ENCODE measurements around the gene PLEKHO1. TPM values are rescaled to one million over a fixed set of nuclear protein-coding genes. Genes with fewer than 3 reads are reported as not detected.

Gene PLEKHO1
- polyA plus RNA-seq, 1 experiment, result 62.0 TPM

DNA sequence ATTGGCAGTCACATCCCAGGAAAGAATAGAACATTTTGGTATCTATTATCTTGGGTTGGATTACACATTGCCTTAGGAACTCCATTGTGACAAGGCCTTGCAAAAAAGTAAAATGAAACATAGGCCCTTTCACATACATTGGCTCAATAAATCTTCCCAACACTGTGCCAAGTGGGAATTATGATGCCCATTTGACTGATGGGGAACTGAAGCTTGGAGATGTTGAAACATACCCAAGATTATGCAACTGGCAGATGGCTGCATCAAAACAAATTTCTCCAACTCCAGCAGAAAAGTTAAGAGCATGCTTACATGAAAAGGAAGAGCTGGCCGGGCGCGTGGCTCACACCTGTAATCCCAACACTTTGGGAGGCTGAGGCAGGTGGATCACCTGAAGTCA, 26.9 kb downstream of the PLEKHO1 start:
- Histone ChIP-seq H3K27ac (ENCODE audit: low read depth, low read length) (no peak overlapping the region), H3K27me3 (ENCODE audit: control insufficient read depth, insufficient read depth, low read length) (no peaks in the 10 kb centered on the region), H3K4me3 (ENCODE audit: low read depth, low read length) (no peak overlapping the region), H3K9me3 (ENCODE audit: control insufficient read depth, insufficient read depth, low read length) (no peaks in the 10 kb centered on the region)
- TF ChIP-seq CTCF (IDR thresholded peaks at IDR 0.05; ENCODE audit: low read depth, low read length), result no peak
- CTCF ChIA-PET, result interaction anchor here (0.7 to 4.1 kb wide), 5 partner anchors 8 to 103 kb away, joined by 3 to 40 read pairs (median 4); no protein-coding TSS in a partner anchor
- POLR2A ChIA-PET, result interaction anchor here (0.7 kb wide), 1 partner anchor 13 kb away, joined by 3 read pairs; no protein-coding TSS in a partner anchor
- DNase-seq (ENCODE audit: low read depth, low spot score), result no peak

- TF ChIP-seq CTCF (IDR thresholded peaks at IDR 0.05; ENCODE audit: low read depth, low read length), result no peak
- no peak for DNase-seq (ENCODE audit: low read depth, low spot score)
- ChIA-PET CTCF (interaction anchor here (0.6 to 4.1 kb wide), 4 partner anchors 9 to 106 kb away, joined by 3 to 40 read pairs (median 4); no protein-coding TSS in a partner anchor), POLR2A (interaction anchor here (0.7 kb wide), 2 partner anchors 21 to 250 kb away, joined by 3 read pairs; no protein-coding TSS in a partner anchor)
- Histone ChIP-seq H3K27me3 (ENCODE audit: control insufficient read depth, insufficient read depth, low read length) (no peaks in the 10 kb centered on the region), H3K4me3 (ENCODE audit: low read depth, low read length) (no peak overlapping the region), H3K9me3 (ENCODE audit: control insufficient read depth, insufficient read depth, low read length) (no peaks in the 10 kb centered on the region), H3K27ac (ENCODE audit: low read depth, low read length) (no peak overlapping the region)
These were observed 28.8 kb downstream of the PLEKHO1 start for GRCh38 chr1:150178548-150178947.

- POLR2A ChIA-PET, result no interaction called here
- H3K27me3 ChIP-seq (ENCODE audit: control insufficient read depth, insufficient read depth, low read length), result no peaks in the 10 kb centered on the region
- DNase-seq (ENCODE audit: low read depth, low spot score), result no peak
- CTCF ChIA-PET, result interaction anchor here (1.2 to 4.1 kb wide), 2 partner anchors 7 to 17 kb away, joined by 3 to 40 read pairs; no protein-coding TSS in a partner anchor
- no peaks in the 10 kb centered on the region for H3K9me3 ChIP-seq (ENCODE audit: control insufficient read depth, insufficient read depth, low read length)
- no peak overlapping the region for H3K27ac ChIP-seq (ENCODE audit: low read depth, low read length)
- H3K4me3 ChIP-seq (ENCODE audit: low read depth, low read length), result no peak overlapping the region
- TF ChIP-seq CTCF (IDR thresholded peaks at IDR 0.05; ENCODE audit: low read depth, low read length), result no peak
These were observed 30.2 kb downstream of the PLEKHO1 start for GRCh38 chr1:150179867-150180266.

DNA sequence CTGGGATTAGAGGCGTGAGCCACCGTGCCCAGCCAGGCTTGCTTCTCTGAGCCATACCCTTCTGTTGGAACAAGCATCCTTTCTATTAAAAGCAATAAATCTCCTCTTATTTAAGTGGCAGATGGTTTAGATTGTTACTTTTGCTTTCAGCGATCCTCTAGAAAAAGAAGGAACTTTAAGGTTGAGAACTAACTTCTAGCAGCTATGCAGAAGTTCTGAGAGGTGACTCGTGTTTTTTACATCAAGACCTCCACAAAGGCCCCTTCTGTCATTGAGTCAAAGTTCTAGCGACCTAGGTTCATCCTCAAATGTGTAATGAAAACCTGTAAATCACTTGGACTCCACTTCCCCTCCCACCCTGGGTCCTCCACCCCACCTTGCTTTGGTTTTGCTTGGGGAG, 30.8 kb downstream of the PLEKHO1 start:
- no peaks in the 10 kb centered on the region for H3K9me3 ChIP-seq (ENCODE audit: control insufficient read depth, insufficient read depth, low read length)
- no peak for TF ChIP-seq CTCF (IDR thresholded peaks at IDR 0.05; ENCODE audit: low read depth, low read length)
- no peak for DNase-seq (ENCODE audit: low read depth, low spot score)
- no peak overlapping the region for H3K27ac ChIP-seq (ENCODE audit: low read depth, low read length)
- ChIA-PET CTCF (interaction anchor here (1.2 kb wide), 1 partner anchor 18 kb away, joined by 3 read pairs; no protein-coding TSS in a partner anchor), POLR2A (no interaction called here)
- no peaks in the 10 kb centered on the region for H3K27me3 ChIP-seq (ENCODE audit: control insufficient read depth, insufficient read depth, low read length)
- no peak overlapping the region for H3K4me3 ChIP-seq (ENCODE audit: low read depth, low read length)

DNA sequence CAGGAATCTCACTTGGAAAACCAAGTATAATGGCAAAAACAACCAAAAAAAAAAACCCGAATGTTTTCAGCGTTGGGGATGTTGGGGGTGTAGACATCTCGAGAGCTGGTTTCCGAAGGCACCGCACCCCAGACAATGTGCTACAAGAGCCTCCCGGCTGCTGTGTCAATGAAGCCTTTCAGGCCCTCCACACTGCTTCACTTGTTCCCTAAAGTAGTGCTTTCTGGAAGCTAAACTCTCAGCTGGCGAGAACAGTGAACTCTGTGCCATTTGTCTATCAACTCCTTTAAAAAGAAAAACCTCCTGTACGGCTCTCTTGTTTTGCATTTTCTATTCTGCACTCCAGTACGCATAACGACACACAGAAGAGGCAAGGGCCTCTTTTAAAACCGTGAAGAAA, 32.5 kb downstream of the PLEKHO1 start:
- CTCF ChIA-PET, result interaction anchor here (1.0 to 1.2 kb wide), 2 partner anchors 13 to 110 kb away, joined by 3 to 4 read pairs; no protein-coding TSS in a partner anchor
- Histone ChIP-seq H3K27me3 (ENCODE audit: control insufficient read depth, insufficient read depth, low read length) (no peaks in the 10 kb centered on the region), H3K4me3 (ENCODE audit: low read depth, low read length) (no peak overlapping the region), H3K27ac (ENCODE audit: low read depth, low read length) (no peak overlapping the region), H3K9me3 (ENCODE audit: control insufficient read depth, insufficient read depth, low read length) (no peaks in the 10 kb centered on the region)
- POLR2A ChIA-PET, result interaction anchor here (0.7 kb wide), 1 partner anchor 20 kb away, joined by 3 read pairs; no protein-coding TSS in a partner anchor
- no peak for DNase-seq (ENCODE audit: low read depth, low spot score)
- no peak for TF ChIP-seq CTCF (IDR thresholded peaks at IDR 0.05; ENCODE audit: low read depth, low read length)

Data from AG04450 (cell line).